NCI-H2029 treated with DMSO at 0.1 percent for 48 hours (cell line): Measurements from ENCODE around the gene CCL4.
"Not testable (repeated sequence)": the region's sequence is repeated elsewhere in the genome, so short reads cannot be mapped to it uniquely, and the experiment has no call there.

Experiments
- DNase-seq: peaks from one replicate; lab custom pipeline; 2025; lab: John Stamatoyannopoulos, UW

The CCL4 gene

DNA sequence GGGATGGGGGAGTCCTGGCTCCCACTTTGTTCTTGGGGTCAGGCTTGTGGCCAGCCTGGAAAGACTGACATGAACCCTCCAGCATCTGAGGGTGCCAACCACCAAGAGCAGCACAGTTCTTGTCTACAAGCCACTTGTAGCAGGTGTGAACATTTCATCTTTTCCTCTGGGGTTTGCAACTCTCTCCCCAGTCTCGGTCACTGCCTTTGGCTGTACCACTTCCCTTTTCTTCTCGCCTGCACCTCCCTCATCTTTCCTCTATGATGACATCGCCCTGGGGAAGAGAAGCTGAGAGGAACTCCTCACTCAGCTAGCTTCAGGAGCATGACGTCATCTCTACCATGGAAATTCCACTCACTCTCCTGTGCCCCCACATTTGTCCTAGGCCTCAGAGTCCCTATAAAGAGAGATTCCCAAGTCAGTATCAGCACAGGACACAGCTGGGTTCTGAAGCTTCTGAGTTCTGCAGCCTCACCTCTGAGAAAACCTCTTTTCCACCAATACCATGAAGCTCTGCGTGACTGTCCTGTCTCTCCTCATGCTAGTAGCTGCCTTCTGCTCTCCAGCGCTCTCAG lies at the start of gene CCL4:
TSS of gene CCL4 (plus strand) at position 427 of the 575 bp plus-strand sequence. CDS start at position 506, 79 bp downstream.
- DNase-seq: not testable (repeated sequence)

DNA sequence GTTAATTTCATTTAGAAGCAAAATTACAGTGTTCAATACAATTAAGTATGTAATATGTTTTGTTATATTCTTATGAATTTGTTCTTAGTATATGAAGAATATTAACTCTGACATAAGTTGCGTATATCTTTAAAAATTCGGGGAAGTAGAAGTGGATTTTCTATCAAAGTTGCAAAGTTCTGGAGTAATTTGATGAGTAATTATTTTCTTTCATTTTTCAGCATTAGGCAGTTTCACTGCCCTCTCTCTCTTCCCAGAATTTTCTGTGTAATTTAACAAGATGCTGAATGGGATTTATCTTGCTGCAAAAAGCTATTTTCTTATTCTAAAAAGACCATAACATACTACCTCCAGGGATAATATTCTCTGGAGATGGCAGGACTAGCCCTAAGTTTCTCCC lies 48.5 kb upstream of the CCL4 start:
- DNase-seq: no peak

DNA sequence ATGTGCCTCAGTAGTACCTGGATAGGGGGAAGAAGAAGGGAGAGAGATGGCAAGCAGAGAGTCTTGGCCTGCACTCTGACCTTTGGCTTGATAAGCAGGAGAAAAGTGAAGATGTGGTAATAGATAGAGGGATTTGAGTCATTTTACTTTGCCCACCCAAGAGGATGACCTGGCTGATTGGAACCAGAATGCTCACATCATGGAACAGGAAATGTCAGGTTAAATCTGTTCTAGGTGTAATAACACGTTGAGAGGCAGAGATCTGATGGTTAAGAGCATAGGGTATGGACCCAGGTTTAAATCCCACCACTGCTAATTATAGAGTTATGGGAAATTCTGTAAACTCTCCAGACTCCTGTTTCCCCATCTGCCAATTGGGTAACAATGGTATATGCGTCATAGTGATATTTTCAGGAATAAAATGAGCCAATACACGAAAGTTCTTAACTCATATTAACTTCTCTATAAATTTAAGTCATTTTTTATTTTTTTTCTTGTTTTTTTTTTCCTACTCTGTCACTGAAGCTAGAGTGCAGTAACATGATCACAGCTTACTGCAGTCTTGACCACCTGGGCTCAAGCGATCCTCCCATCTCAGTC lies 47.6 kb upstream of the CCL4 start:
- no peak for DNase-seq

- no peak for DNase-seq
Observed at GRCh38 chr17:36057911-36058310, 45.7 kb upstream of the CCL4 start.

- no peak for DNase-seq
Observed at GRCh38 chr17:36059406-36059805, 44.2 kb upstream of the CCL4 start.

DNA sequence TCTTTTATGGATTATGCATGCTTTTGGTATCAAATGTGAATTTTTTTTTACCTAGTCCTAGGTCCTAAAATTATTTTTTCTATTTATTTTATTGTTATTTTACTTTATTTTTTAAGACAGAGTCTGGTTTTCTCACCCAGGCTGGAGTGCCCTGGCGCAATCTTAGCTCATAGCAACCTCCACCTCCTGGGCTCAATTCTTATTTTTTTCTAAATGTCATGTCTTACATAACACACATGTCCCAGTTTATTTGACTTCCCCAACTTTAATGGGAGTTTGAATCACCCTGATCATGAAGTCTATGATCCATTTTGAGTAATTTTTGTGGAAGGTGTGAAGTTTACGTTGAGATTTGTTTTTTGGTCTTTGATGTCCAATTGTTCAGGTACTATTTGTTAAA lies 42.8 kb upstream of the CCL4 start:
- no peak for DNase-seq

- DNase-seq: no peak
Observed at GRCh38 chr17:36063786-36064541, 39.7 kb upstream of the CCL4 start, which contains the start of gene CCL18. TSS of gene CCL18 (plus strand) at chr17:36064272. CDS start at chr17:36064343, 71 bp downstream.

DNA sequence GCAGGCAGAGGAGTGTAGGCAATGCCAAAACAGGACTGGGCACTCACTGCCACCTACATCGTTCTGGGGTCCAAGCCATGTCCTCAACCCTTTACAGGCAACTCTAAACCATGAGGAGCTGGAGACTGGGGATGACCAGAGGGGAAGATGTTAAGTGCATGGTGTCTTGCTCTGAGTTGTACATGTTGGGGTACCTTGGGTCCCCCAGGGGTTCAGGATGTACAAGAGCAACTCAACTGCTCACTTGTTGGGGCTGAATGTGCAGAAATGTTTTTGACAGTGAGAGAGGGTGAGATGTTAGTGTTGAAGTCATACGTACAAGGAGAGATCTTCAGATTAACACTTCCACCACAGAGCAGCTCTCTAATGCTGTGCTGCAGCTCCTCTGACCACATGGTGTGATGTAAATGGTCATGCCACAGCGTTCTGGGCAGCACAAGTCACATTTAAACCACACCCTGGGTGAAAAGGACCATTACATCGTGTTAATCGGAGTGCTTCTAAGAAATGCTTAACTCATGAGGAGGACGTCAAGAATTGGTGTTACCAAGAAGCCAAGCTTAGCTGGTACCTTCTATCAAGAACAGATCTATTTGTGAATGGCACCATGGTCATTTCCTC lies 37.2 kb upstream of the CCL4 start:
- no peak for DNase-seq

DNA sequence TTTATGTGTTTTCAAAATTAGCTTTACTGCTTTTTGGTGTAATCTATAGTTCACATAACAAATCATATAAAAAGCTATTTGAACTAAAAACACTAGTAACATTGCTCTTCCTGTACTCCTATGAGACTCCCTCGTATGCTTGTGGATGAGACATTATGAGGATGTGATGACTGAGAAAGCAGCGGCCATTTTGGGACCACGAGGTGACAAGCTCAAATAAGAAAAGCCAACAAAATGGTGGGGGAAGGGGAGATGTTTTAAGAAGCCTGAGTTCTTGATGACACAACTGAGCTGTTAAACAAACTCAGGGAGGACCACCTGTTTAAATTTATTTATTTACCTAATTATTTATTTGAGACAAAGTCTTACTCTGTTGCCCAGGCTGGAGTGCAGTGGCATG lies 35.1 kb upstream of the CCL4 start:
- no peak for DNase-seq

DNA sequence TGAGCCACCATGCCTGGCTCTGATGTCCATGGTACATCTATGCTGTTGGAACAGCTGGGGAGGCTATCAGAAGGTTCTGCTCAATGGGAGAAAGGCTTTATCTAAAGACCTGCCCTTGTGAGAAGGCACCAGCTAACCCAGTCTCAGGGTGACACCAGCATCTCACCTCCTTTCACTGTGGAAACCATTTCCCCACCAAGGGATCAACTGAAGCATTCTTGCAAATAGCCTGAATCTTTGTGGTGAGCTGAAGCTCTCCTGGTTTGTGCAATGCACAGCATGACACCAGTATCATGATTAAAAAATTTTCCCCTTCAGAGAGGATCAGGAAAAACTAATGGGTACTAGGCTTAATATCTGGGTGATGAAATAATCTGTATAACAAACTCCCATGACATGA lies 34.5 kb upstream of the CCL4 start:
- no peak for DNase-seq

DNA sequence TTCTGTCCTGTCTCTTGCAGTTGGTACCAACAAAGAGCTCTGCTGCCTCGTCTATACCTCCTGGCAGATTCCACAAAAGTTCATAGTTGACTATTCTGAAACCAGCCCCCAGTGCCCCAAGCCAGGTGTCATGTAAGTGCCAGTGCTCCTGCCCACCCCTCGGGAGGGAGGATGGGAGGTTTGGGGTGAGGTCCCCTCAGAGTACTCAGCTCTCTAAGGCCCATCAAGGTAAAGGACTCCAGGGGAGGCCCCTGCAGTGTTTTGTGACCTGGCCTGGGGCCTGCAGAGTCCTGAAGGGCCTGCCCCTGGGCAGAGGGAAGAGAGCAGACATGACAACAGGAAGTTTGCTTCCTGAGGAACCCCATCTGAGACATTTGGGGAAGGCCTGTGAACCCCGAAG lies 33.2 kb upstream of the CCL4 start:
- DNase-seq: no peak

DNA sequence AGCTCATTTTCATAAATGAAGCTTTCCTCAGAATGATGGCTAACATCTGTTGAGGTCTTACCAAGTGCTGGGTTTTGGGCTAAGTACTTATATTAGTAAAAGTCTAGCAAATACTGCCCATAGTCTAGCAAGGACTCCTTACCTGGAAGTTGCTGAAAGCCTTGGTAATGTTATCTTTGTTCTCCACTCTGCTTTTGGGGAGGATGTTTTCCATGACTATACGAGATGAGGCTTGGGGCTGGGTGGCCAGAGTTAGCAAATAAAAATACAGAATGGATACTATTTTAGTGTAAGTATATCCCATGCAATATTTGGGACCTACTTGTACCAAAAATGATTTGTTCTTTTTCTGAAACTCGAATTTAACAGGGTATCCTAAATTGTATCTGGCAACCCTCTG lies 31.9 kb upstream of the CCL4 start:
- no peak for DNase-seq

DNA sequence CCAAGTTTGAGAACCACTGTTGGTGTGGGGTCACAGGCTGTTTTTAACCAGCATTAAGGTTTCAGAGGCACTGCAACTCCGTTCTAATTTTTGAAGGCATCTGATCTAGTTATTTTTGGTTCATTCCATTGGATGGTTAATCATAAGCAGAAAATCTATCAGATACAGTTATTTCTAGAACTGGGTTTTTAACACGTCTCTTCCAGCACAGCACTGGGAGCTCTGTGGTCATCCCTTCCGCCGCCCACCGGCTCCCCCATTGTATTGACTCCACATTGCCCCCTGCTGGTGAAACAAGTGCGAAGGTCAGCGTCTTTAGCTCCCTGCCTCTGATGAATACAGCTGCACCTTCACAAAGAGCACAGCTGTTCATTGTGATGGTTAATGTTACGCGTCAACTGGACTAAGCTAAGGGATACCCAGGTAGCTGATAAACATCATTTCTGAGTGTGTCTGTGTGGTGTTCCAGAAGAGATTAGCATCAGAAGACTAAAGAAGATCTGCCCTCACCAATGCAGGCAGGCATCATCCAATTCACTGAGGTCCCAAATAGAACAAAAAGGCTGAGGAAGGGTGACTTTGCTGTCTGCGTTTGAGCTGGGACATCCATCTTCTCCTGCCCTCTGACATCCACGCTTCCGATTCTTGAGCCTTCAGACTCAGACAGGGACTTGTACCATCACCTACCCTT lies 31.1 kb upstream of the CCL4 start:
- no peak for DNase-seq

DNA sequence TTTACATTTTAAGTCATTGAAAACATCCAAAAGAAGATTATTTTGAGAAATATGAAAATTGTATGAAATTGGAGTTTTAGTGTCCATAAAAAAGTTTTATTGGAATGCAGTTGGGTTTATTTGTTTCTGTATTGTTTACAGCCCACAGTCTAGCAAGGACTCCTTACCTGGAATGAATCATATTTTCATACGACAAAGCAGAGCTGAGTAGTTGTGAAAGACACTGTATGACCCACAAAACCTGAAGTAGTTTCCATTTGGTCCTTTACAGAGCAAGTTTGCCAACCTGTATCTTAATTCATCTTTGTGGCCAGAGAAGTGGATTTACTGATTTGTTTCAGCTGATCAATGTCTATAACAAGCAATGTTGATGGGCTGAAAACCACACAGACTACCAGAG lies 29.3 kb upstream of the CCL4 start:
- no peak for DNase-seq

GRCh38 chr17:36081681-36082471 lies 21.8 kb upstream of the CCL4 start:
- not testable (repeated sequence) for DNase-seq

GRCh38 chr17:36082482-36083120 lies 21.0 kb upstream of the CCL4 start:
- DNase-seq: not testable (repeated sequence)

DNA sequence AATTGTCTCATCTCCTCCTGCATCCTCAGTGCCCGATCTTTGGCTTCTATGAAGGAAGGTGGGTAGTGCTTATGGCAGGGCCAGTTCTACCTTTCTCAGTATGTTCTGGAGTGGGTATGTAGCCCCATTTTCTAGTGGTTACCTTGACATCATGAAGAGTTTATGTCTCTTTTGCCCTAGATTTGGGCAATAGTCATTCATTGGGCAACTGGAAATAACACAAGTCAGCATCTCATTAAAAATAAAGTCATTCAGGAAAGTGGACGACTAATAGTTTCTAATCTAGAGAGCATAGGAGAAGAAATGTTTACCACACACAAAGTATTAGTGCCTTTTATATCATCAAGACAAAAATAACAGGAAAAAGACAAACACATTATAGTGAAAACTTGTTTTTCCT lies 19.9 kb upstream of the CCL4 start:
- not testable (repeated sequence) for DNase-seq

DNA sequence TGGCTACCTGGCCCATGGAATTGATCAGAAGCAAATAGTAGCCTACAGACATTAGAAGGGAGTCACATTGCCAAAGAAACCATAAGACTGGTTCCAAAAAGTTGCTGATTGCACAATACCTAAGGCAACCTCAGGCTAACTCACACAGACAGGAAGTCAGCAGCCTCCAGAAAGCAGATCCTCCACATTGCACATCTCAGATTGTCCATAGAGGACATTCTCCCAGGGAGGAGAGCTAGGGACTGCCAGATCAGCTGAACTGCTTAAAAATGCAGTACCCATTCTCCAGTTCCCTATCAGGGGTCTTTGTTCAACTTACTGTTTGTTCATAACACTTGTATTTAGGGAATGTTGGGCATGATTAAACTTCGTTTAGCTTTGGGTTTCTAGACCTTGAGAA lies 17.9 kb upstream of the CCL4 start:
- DNase-seq: no peak

GRCh38 chr17:36086791-36087190 lies 16.8 kb upstream of the CCL4 start:
- no peak for DNase-seq

DNA sequence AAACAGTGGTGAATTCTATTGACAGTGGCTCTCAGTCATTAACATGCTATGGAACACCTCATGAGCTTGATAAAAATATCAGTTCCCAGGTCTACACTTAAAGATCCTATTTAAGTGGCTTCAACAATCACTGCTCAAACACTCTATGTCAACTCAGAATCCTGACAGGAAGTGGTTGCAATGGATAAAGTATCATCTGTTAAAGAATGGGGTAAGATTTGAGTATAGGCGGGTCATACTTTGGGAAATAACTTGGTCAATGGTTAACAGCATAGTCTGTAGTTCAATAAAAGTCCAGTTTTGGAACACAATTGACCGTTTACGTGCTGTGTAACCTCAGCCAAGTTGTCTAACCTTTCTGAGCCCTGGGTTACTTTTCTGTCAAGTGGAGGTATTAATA lies 16.2 kb upstream of the CCL4 start:
- DNase-seq: not testable (repeated sequence)
